ENCODE data around the gene ABTB2.

The ABTB2 gene

DNA sequence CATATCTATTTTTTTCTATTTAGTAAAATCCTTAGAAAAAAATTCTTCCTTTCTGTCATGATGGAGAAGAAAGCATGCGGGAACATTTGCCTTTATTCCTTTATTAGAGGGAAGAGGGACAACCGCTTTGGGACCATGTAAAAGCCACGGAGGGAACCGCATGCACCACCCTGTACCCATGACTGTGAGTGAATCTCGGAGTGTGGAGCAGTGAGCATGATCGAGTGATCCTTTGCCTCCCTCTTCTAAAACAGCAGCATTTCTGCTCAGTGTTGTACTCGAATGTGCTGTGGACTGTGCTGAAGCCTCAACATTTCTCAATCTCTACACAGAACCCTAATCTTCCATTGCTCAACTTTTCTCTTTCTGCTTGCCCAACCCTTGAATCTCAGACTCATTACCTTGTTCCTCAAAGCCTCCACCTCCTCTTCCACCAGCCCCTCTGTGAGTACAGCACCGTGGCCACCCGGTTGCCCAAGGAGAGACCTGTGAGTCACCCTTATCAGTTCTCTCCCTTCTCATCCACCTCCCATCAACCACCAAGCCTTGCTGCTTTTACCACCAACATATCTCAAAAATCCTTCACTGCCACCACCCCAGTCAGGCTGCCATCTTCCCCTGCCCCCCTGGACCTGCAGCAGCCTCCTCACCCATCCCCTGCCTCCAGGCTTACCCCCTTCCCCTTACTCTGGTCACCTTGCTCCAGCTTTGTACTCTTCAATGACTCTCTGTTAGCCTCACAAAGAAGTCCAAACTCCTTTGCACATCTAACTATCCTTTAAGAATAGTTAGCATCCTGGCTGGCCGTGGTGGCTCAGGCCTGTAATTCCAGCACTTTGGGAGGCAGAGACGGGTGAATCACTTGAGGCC is 149.3 kb downstream of the ABTB2 start:
- DNase-seq, result no peak

DNA sequence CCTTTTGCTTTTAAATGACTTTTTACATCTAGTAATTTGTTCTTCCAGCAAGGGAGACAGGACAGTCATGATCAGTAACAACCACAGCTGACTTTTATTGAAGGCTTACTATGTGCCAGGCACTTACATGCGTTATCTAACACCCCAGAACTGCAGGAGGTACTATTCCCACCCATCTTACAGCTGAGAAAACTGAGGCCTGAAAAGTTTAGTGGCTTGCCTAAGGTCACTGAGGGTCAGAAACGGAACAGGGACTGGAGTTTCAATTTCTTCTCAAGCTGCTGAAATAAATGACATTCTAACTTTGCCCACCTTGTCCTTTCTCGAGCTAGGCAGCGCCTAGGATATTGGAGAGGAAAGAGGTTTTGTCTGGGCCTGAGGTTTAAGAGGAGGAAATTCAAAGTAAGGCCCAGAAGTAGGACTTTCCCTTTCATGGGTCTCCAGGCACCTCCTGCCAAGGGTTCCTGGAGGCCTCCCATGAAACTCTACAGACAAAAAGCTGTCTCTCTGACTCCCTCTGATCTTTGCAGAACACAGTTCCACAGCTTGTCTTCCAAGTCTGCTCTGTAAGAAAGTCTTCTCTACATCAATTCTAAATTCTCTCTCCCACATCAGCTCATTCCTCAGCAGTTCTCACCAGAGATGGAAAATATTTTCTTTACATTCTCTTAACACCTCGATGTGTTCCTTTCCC is 150.2 kb downstream of the ABTB2 start:
- DNase-seq, result no peak

DNA sequence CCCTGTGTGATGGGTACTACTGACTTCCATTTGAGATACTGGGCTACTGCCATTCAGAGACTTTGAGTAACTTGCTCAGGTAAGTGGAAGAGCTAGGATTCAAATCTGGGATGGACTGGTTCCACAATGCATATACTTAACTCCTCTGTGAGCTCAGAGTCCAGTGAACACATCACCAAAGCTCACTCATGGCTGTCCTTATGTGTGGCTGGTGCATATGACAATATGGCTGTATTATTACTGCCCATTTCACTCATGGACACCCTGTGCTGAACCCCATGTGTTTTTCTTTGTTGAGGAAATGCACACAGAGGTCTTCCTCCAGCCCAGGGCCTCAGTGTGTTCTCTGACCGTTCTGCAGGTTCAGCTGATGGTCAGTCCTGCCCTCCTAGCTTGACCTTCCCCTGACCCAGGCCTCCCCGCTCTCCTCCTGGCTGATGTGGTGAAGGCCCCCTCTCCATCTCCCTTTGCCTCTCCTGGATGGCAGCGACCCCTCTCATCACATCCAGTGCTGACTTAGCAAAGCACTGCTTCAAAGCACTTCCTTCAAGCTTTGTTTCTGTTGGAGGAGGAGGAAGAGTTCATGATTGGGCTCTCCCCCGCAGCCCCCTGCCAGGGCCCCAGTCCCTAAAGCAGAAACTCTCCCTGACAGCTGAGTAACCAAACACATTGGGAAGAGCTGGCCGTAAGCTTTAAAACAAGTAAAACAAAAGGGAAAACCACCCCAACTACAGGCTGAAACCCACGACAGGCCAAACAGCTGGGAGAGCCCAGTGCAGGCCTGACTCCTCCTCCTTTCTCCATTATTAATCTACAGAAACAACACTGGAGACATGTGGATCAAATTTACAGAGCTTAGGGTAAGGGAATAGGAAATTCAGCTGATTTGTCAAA is 151.2 kb downstream of the ABTB2 start:
- DNase-seq, result no peak

DNA sequence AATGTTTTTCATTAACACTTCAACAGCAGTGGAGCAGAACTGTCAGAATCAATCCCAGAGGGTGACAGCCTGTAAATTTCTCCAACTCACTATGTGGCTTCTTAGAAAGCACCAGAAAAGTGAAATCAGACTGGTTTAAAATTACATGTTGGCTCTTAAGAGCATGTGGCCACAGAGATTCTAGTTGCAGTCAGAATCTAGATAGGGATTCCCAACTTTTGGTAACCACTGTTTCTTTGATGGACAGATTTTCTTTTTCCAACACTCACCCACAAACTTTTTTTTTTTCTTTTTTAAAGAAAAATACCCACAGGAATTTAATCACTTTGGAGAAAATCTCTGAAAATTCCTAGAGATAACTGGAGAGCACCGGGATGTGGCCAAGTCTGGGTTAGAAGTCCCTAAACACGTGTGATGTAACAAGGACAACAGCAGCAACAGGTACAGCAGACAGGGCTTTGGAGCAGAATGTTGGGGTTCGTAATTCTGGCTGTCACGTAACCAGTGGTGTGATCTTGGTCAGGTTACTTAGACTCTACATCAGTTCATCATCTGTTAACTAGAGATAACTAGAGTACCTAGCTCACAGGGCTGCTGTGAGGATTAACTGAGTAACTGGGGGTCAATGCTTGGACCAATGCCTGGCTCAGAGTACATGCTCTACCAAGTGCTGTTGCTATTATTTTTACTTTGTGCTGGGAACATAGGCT is 152.3 kb downstream of the ABTB2 start:
- DNase-seq, result no peak

DNA sequence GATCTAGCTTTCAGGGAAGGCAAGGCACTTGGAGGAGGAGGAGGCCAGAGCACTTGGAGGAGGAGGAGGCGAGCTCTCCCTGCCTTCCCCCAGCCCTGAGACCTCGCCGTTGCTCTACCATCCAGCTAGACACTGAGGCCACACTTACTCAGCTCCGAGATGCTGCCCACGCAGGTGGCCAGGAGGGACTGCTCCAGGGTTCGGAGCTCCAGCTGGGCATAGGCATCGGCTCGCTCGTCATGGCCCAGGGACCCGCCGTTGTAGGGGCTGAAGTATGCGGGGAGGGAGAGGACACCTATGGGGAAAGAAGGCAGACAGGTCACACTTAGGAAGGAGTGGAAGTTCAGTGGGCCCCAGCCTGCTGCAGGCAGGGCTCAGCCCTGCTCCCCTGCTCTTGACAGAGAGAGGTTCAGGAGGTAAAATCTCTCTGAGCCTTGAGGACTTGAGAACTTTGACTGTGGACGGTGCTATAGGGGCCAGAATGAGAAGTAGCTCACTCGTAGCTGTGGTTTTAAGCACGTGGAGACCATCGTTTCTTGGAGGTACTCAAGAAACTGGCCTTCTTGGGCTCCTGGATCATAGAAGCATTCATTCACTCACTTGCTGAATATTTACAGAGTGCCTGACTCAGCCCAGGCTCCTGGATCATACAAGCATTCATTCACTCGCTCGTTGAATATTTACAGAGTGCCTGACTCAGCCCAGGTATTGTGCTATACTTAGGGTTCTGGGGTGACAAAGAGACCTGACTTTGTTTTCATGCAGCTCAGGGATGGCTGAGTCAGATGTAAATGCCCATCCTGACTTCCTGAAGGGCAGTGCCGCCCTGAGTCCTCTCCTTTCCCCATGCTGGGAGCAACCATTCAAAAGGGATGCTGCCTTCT is 153.2 kb downstream of the ABTB2 start:
- no peak for DNase-seq

DNA sequence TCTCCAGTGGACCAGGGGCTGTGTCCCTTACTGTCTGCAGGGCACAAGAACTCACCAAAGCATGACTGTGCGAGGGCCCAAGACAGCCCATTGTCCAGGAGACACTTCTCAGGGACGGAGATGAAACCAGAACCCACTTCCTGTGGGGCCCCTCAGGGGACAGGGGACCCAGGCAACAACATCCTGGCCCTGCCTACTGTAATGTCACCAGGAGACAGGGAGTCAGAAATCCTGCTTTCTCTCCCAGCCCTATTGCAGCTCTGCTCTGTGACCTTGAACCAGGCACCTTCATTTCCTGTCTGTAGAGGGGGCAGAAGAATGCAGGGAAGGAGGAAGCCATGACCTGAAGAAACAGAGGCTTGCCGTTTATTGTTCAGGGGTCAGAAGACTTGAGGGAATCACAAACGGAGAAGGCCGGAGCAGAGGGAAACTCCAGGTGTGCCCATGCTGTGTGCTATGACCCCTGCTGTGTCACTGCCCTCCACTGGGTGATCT is 154.4 kb downstream of the ABTB2 start:
- DNase-seq, result no peak

DNA sequence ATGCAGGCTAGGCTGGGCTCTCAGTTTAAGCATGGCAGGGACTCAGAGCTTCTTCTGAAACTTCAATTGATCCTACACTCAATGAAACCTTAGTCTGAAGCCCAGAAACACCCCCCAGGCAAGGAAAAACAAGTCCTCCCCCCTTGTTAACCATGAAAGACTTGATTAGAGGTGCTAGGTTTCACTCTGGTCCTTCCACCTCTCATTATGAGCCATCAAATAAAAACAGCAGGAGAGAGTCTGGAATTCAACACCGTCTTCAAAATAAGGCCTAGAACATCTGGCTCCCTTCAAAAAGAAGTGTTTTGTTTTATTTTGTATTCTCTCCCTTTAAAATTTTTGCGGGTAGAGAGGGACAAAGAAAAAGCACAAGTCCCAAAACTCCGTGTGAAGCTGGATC is 156.7 kb downstream of the ABTB2 start:
- no peak for DNase-seq

DNA sequence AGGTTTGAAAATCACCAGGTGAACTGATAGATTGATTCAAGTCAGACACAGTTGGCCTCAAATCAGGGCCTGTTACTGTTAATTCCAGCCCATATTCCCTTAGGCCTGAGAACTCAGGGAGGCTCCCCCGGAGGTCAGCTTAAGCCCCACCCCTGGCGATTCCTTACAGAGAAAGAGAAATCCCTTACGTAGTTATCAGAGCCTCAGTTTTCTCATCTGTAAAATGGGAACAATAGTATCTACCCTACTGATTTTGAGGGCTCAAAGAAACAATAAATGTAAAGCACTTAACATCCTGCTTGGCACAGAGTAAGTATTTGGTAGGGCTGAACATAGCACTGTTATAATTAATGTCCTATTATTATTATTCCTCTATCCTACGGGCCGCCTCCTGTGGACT is 158.3 kb downstream of the ABTB2 start:
- no peak for DNase-seq

DNA sequence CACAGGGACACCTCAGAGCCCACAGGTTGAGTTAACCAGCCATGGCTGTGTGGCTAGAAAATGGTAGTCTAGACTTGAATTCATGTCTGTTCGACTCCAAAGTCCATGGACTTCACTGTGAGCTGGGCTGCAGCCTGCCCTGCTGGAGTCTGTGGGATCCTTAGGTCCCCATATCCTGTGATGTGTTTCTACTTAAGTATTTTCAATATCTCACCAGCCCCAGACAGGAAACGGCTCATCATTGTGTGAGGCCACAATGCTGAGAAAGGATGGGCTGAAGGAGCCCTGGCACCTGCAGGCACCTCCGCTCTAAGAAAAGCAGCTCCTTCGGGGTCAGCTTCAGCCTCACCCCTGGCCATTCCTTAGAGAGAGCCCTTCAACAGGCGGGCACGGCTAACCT is 159.3 kb downstream of the ABTB2 start:
- DNase-seq, result no peak

DNA sequence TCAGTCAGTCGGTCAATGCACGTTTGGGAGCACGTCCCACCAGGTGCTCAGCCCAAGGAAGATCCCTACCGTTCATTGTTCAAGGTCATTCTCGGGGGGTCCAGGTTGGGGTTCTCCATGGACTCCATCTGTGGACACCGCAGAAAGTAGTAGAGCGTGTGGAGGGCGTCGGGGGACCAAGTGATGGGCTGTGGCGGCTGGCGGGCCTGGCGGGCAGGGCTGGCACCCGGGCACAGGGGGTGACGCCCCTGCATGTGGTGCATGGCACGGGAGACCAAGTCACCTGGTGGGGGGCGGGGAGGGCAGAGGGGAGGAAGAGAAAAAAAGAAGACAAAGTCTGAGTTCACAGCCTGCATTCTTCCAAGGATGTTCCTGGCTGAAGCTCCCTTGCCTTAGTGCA is 160.6 kb downstream of the ABTB2 start:
- DNase-seq, result no peak

DNA sequence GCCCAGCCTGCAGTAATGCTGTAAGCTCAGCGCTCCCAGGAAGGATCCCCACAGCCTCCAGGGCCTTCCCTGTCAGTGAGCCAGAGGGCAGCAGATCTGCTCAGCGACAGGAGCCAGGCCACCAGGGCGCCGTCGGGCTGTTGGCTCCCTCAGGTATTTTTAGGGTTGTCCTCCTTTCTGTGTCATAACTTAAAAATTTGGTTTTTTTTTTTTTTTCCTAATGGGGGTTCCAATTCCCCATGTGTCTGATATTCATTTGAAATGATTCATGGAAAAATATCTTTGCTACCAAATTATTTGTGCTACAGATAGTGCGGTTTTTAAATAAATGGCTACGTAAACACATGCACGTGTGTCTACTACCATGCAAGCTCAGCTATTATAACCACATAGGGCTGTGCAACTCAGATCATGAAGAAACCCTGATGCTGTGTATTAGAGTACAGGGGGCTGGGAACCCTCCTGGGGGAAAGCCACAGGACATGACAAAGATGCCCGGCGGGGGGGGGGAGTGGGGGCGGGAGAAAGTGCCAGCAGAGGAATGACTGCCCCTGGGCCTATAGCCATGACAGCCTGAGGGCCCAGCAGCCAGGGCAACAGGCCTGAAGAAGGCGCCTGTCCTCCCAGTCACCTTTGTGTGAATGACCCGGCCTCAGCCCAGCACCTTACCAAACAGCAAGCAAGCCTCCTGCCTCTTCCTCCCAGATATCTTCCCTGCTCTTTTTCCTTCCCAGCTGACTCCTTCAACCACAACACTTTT is 163.1 kb downstream of the ABTB2 start:
- DNase-seq, result peak; percentile 45

DNA sequence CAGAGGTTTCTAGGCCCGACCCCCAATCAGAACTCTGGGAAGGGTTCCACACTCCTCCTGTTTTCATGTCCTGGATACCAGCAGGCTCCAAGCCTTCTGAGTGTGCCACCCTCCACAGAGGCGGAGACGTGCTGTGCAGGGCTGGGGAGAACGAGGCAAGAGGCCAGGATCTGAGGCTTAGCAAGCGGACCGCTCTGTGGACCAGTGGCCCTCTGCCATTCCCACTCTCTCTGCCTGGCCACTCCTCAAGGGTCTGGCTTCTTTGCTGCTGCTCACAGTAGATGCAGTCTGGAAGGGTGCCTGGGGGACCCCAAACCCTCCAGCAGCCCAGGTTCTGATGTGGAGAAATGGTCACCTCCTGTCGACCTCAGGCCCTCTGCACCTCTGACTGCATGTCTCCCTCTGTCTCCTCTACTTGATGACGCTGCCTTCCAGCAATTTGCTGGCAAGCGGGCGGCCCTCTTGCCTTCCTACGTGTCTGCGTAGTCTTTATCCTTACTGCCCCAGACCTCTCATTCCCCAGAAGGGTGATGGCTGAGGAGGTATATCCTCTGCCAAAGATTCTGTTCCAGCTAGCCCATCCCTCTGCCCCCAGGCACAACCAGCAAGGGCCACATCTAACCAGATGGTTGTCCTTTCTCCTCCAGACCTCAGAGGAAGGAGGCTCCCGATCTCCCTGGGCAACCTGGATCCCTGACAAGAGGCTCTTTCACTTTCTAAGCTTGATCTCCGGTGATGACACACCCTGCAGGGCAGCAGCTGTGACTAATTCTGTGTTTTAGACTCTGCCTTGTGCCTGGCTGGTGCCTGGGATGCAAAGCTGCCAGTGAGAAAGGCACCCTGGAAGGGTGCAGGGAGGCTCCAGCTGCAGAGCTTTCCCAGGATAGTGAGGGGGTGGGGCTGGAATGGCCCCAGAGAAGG is 165.1 kb downstream of the ABTB2 start:
- peak; percentile 94 for DNase-seq

DNA sequence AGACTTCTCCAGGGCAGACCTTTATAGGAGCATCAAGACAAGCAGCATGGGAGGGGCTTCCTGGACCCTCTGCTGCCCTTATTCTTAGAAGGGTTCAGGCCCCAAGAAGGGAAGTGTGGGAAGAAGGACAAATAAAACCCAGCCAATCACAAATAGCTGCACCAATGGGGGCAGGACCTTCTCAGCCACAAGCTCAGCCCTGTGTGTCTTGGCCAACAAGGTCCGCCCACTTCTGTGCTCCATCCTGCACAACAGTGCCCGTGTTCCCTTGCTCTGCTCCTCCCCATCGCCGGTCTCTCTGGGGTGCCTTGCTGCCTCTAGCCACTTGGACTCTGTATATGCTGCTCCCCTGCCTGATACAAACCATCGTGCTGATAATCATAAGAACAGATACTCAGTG is 166.2 kb downstream of the ABTB2 start:
- no peak for DNase-seq

DNA sequence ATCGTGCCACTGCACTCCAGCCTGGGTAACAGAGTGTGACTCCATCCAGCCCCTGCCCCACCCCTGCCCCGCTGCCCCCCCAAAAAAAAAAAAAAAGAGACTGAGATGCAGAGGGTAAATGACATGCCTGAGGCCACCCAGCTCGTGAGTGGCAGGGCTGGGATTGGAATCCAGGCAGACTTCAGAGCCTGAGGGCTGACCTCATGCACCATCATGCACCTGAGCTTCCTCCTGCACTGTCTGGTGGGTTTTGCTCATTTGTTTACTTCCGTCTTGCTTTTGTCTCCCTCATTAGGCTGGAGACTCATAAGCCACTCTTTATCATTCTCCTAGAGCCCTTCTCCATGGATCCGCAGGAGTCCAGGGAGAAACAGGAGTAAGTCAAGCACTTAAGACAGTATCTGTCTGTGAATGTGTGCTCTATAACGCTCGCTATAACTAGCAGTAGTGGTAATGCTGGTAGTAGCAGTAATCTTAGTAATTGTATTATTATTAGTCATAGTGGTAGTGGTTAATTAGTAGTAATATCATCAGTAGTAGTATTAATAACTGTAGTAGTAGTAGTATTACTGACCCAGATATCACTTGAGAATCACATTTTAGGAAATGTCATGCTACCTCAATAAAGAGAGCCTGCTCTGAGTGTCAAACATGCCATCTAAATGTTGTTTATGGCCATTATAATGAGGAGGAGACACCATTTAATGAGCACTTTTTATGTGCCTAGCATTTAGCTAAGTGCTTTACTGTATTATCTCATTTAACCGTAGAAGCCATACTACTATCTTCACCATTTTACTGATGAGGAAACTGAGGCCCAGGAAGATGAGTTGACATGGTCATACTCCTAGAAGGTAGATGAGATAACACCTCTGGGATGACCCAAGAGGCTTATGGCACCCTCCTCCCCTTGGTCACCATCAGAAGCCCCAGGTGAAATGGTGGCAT is 167.3 kb downstream of the ABTB2 start:
- DNase-seq, result no peak

DNA sequence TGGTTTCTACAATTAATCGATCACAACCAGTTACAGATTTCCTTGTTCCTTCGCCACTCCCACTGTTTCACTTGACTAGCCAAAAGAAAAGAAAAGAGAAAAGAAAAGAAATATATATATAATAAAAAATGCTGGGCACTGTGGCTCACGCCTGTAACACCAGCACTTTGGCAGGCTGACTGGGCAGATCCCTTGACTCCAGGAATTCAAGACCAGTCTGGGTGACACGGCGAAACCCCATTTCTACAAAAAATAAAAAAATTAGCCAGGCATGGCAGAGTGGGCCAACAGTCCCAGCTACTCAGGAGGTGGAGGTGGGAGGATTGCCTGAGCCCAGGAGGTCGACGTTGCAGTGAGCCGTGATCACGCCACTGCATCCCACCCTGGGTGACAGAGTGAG is 168.6 kb downstream of the ABTB2 start:
- DNase-seq, result no peak

DNA sequence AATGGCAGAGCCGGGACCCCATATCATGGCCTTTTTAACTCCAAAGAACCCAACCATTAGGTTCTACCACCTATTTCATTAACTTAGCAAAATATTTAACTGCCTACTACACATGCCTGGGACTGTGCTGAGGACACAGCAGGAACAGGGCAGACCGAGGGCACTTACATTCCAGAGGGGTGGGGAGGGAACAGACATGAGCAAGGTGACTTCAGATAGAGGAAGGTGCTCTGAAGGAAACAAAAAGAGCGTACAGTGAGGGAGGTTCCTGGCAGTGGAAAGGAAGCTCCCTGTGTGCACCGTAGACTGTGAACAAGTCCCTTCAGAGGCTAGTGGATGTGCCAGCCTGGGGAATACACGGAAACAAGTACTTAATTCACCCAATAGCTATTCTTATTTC is 169.6 kb downstream of the ABTB2 start:
- DNase-seq, result no peak

DNA sequence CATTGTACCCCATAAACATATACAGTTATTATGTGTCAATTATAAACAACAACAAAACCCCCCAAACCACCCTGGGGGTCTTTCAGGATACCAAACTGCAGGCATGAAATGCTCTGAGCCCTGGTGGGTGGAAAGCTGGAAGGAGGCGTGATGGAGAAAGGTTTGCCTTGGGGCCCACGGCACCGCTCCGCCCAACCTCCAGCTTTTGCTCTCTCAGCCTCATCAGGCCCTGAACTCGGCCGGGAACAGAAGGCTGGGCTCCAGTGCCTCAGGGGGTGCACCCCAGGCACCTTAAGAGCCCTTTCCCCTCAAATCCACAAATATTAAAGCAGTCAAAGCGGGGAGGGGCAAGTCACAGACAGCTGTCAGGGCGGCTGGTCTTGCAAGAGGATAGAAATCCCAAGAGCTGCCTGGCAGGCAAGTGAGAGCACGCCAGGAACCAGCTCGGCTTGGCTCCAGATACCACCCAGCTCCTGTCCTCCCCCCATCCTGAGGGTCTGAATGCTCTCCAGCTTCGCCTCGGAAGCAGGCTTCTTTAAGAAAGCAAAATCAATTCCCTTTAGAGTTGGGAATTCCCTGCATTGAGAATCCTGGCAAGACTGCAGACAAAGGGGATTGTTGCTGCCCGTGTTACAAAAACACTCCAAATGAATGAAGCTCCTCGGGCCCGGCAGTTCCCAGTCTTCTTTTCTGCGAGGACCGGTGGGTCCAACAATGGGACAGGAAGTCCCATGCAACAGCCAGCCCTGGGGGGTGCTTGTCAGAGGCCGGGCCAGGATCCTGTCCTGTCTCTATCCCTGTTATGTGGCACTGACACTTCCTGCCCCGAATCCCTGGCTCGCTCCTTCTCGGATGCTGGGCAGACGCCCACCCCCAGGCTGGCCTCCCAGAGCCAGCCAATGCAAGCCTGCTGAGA is 171.6 kb downstream of the ABTB2 start:
- DNase-seq, result peak; percentile 16

Measured in fibroblast of skin of back (primary cell).